HUDEP-2 (cell line): ENCODE data around the gene RAI1.

Experiments used
- DNase-seq, 76 experiments: peaks; one replicate each; lab custom pipeline; 2025; ENCODE audit not compliant: unreplicated experiment in 76 of 76; lab: John Stamatoyannopoulos, UW

Gene RAI1

DNA sequence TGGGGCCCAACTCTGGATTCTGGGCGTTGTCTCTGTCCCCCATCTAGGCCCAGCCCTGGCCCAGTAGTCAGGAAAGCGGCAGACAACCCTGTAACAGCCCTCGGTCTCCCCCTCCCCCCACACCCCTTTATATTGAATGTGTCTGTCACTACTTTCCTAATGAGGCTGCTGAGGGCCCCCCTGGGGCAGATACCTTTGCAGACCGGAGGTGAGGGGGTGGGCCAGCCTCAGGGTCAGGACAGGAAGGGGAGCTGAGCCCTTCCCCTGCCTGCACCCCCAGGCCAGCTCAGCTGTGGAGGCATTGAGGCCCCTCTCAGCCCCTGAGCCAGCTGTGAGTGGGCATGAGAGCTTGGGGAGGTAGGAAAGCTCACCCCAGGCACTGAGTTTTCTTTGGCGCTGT, 17.1 kb downstream of the RAI1 start:
- DNase-seq = no peak

GRCh38 chr17:17698869-17699351, 17.7 kb downstream of the RAI1 start:
- no peak for DNase-seq

DNA sequence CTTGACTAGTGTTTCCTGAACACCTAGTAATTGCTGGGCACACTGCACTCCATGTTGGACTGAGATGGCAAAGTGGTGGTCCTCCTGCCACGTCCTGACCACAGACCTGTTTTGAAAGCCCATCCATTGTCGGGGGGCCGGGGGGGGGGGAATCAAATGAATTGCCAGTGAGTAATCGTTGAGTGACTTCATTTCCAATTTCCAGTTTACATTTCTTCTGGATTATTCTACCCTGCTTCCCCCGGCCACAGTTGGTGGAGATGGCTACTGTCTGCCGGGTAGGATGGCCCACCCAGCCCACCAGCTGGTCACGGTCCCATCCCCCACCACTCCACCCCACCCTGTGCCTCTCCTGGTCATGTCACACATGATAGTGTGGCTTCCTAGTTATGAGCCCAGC, 18.2 kb downstream of the RAI1 start:
- no peak for DNase-seq

DNA sequence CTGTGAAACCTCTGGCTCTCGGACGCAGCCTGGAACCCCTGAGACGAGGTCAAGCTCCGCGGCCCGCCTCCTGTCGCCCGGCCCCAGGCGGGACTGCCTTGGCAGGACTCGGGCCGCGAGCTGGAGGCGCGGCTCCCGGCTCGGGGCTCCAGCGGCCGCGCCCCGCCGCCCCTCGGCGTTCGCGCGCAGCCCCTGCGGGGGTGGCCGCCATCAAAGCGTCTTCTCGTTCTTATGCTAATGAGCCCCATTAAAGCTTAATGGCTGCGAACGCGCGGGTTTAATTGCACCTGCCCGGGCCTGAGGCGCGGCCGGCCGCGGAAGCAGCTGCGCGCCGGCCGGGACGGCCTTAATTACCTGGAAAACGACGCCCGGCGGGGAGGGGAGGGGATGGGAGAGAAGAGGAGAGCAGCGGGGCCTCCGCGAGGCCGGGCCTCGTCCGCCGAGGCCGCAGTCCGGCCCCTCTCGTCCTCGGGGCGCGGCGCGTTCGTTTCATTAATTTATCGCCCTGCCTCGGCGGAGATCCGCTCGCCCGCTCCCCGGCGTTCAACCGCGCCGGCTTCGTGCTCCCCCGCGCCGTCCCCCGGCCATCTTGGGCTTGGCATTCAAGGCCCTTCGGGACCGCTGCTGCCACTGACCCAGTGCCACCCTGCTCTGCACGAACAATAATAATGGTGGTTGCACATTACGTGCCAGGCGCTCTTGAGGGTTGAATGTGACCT, 19.2 kb downstream of the RAI1 start:
- no peak for DNase-seq

DNA sequence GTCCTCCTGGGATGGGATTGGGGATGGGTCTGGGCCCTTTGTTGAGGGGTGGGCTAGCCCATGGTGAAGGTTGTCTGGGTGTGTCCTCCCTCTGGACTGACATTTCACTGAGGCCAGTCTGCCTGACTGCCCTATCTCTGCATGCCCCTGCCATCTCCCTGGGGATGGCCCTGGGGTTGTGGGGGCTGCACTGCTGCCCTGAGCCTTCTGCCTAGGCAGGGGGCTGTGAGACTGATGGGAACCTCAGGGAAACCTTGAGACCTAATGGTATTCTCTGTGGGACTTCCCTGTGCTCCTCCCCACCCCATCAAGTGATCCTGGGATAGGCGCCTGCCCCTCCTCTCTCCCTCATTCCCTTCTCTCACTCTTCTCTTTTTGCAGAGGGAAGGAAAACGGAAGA, 19.9 kb downstream of the RAI1 start:
- no peak for DNase-seq

- no peak for DNase-seq
Observed at GRCh38 chr17:17701658-17702057, 20.4 kb downstream of the RAI1 start.

GRCh38 chr17:17702449-17703139, 21.3 kb downstream of the RAI1 start:
- DNase-seq = peak in 61 of 76 experiments; percentile 13 to 80 (median 46)

DNA sequence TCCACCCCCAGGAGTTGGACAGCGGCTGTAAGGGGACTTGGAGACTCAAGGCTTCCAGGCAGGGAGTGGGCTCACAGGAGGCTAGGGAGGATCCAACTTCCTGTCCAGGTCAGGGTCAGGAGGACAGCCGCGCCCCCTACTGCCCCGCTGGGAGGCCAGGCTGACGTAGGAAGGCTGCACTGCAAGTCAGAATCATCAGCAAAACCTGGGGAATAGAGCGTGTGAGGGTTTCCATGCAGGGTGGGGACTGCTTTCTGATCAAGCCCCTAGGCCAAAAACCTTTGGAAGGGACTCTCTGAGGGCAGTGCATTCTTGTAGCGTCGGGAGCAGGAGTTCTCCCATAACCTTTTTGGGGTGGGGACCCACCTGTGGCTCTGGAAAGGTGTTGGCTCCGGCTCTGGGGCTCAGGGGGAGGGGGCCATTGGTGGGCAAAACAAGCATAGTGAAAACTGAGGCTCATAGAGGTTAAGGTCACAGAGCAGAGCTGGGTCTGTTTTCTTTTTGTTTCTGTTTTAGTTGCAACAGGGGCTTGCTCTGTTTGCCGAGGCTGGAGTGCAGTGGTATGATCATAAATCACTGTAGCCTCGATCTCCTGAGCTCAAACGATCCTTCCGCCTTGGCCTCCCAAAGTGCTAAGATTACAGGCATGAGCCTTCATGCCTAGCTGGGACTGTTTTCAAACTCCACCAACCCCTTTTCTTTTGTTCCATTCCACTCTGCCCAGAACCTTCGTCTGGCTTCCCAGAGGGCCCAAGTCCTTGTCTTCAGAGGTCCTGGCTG, 22.1 kb downstream of the RAI1 start:
- no peak for DNase-seq

- DNase-seq = no peak
Observed at GRCh38 chr17:17704931-17705330, 23.7 kb downstream of the RAI1 start.

GRCh38 chr17:17706140-17707060, 25.1 kb downstream of the RAI1 start:
- DNase-seq = no peak

DNA sequence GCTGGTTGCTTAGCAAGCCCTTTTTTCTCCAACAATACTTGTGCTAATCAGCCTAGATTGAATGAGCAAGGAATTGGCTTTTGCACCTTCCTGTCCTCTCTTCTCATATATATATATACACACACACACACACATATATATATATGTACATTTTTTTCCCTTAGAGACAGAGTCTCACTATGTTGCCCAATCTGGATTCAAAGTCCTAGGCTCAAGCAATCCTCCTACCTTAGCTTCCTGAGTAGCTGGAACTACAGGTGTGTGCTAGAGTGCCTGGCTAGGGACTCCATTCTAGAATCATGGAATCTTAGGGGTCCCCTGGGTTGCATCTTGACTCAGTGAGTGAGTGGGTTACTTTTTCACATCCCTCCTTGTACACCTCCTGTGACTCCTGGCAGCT, 27.0 kb downstream of the RAI1 start:
- DNase-seq = no peak

- DNase-seq = no peak
Observed at GRCh38 chr17:17708816-17709215, 27.6 kb downstream of the RAI1 start.

DNA sequence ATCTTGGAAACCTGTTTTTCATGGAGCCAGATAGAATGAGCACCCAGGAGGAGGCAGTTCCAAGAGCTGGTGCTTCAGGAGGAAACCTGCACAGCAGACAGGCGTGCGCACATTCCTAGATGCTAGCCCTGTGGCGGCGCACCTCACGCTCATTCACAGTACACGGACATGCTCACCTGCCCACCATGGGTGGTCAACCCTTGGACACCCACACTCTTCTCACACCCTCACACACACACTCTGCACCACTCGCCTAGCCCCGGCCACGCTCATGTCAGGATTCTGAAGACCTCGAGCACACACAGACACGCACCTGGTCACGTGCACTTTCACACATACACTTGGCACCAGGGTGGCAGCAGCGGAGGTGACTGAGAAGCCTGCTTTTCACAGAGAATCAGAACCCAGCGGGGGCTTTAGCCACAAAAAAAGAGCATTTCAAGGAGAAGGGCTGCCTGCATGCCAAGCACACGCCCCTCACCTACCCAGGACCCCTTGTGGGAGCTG, 28.6 kb downstream of the RAI1 start:
- no peak for DNase-seq

- DNase-seq = no peak
Observed at GRCh38 chr17:17710355-17710727, 29.1 kb downstream of the RAI1 start.

- no peak for DNase-seq
Observed at GRCh38 chr17:17710728-17711541, 29.7 kb downstream of the RAI1 start.

DNA sequence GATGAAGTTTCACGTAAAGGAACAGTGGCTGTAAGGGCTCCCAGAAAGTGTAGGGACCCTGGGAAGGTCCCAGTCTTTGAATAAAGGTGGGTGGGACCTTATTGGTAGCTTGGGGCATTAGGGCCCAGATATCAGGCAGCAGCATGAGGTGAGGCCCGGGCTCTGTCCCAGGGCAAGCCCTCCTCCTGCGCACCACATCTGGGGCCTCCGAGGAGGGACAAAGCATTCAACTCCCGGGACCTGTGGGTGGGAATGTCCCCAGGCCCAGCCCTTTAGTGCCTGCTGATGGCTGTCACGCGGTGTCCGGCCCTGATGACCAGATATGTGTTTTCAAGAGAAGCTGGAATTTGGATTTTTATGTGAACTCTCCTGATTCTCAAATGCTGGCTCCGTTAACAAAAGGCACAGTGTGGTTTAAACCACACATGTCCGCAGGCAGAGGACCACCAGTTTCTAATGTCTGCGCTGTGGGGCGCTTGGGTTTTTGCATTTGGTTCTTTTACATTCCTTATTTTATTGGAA, 30.4 kb downstream of the RAI1 start:
- no peak for DNase-seq

DNA sequence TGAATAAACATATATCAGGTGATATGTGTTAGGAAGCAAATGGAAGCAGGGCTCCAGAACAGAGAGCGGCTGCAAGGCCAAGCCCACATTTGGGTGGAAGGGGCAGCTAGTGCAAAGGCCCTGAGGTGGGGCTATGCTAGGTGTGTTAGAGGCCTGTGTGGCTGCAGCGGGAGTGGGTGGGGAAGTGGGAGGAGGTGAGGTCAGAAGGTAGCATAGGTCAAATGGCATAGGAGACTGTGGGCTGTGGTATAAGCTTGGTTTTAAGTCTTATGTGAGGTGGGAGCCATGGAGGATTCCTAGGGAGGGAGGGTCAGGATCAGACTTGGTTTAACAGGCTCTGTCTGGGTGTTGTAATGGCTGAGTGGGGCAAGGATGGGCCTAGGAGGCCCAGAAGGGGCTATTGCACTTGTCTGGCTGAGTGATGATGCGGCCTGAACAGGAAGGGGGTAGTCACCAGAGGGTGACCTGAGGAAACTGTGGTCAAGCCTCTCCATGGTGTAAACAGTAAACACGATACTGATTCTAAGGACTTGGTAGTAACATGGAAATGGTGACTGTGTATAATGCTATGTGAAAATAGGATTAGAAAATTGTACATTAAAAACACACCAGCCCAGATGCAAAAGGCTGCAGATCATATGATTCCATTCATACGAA, 31.1 kb downstream of the RAI1 start:
- no peak for DNase-seq

DNA sequence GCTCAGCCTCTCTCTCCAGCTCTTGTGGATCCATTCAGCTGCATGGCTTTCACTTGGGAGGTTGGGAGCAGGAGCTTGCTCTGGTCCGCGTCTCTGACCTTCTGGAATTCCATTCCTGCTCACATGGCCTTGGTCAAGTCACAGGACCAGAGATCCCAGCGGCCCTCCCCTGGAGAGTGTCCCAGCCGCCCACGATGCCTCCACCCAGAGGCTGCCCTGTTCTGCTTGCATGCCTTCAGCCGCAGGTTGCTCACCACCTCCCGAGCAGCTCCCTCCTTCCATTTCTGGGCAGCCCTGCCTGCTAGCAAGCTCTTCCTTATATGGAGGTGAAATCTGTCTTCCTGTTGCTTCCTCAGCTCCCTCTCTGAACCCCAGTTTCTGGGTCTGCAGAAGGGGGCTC, 32.6 kb downstream of the RAI1 start:
- DNase-seq = peak in 1 of 76 experiments; percentile 11
